Endodermal cell (in vitro differentiated cells): ENCODE results near the gene TUSC1. TPM values are rescaled to one million over a fixed set of nuclear protein-coding genes. Genes with fewer than 3 reads are reported as not detected.

Experiments used
- DNase-seq: peaks from one replicate; pipeline ENCODE4 v3.0.0-alpha.2; 2017
- H3K27ac ChIP-seq: 2 replicates; pipeline ENCODE4 v1.5.1; 2013; ENCODE audit warnings: mild to moderate bottlenecking, low read depth, low read length, moderate library complexity
- H3K27me3 ChIP-seq: 2 replicates; pipeline ENCODE4 v1.6.1; 2013; ENCODE audit warnings: mild to moderate bottlenecking, low read length, moderate library complexity; ENCODE audit not compliant: insufficient read depth, control insufficient read depth, poor library complexity, severe bottlenecking
- H3K36me3 ChIP-seq: 2 replicates; pipeline ENCODE4 v1.7.0; 2013; ENCODE audit warnings: mild to moderate bottlenecking, low read length, moderate library complexity; ENCODE audit not compliant: control insufficient read depth, insufficient read depth
- H3K4me1 ChIP-seq: one replicate; pipeline ENCODE4 v1.7.0; 2013; ENCODE audit warnings: low read length; ENCODE audit not compliant: control insufficient read depth, insufficient read depth
- H3K4me3 ChIP-seq: 2 replicates; pipeline ENCODE4 v1.5.1; 2013; ENCODE audit warnings: mild to moderate bottlenecking, low read length, moderate library complexity
- H3K9ac ChIP-seq: 2 replicates; pipeline ENCODE4 v1.6.1; 2013; ENCODE audit warnings: mild to moderate bottlenecking, low read length, moderate library complexity; ENCODE audit not compliant: poor library complexity, severe bottlenecking; ENCODE audit errors: extremely low read depth
- H3K9me3 ChIP-seq: 2 replicates; pipeline ENCODE4 v1.6.1; 2013; ENCODE audit warnings: mild to moderate bottlenecking, low read length, moderate library complexity; ENCODE audit not compliant: control insufficient read depth
- H3K27ac Mint-ChIP-seq: 2 replicates; pipeline ENCODE4 v1.8.0; 2020; ENCODE audit warnings: mixed read lengths
- H3K27me3 Mint-ChIP-seq: 2 replicates; pipeline ENCODE4 v1.8.0; 2021; ENCODE audit warnings: mild to moderate bottlenecking, mixed read lengths; ENCODE audit not compliant: insufficient read depth
- H3K36me3 Mint-ChIP-seq: 2 replicates; pipeline ENCODE4 v1.8.0; 2020; ENCODE audit warnings: low read depth, mixed read lengths
- H3K4me1 Mint-ChIP-seq: 2 replicates; pipeline ENCODE4 v1.8.0; 2020; ENCODE audit warnings: mixed read lengths
- H3K4me3 Mint-ChIP-seq: 2 replicates; pipeline ENCODE4 v1.8.0; 2020; ENCODE audit warnings: mild to moderate bottlenecking, moderate library complexity, mixed read lengths
- H3K9me3 Mint-ChIP-seq: 2 replicates; pipeline ENCODE4 v1.8.0; 2020; ENCODE audit warnings: mild to moderate bottlenecking, mixed read lengths
- CTCF ChIP-seq: fragments of 200-600 bp; sonication (generic); conservative IDR thresholded peaks from 2 replicates; pipeline ENCODE4 v1.5.0; 2021; ENCODE audit warnings: antibody characterized with exemption, mild to moderate bottlenecking
- WGBS, 2 experiments: methylation state at CpG; one replicate each; pipeline versions ENCODE4 v1.1.5 to v1.1.7; 2013; ENCODE audit warnings: missing lambda C conversion rate in 2 of 2, mixed read lengths in 1 of 2; ENCODE audit not compliant: insufficient coverage in 1 of 2, insufficient read length in 1 of 2; 5-methylcytosine and 5-hydroxymethylcytosine counted together
- total RNA-seq, 2 donors: library from RNA; stranded (reverse); fragmentation: NEBNext Ultra II Directional in 1 of 2; extraction: Animal tissue kit (Norgen Biotek cat#: 25700) in 1 of 2; gene quantifications; 2 replicates in 1 of 2; 3 replicates in 1 of 2; pipeline ENCODE4 v1.2.1, GENCODE V29; 2021

Gene TUSC1
- total RNA-seq, 2 donors from 2014 or later = 2.4 to 13.3 TPM

GRCh38 chr9:25691786-25692185, 13.5 kb upstream of the TUSC1 start:
- Histone ChIP-seq H3K9me3 (no peaks in the 10 kb centered on the region), H3K4me3 (no peak overlapping the region), H3K36me3 (no peaks in the 10 kb centered on the region), H3K27me3 (no peaks in the 10 kb centered on the region), H3K27ac (no peak overlapping the region), H3K4me1 (no peaks in the 10 kb centered on the region), H3K9ac (no peak overlapping the region)
- Mint-ChIP-seq H3K9me3 (no peaks in the 10 kb centered on the region), H3K4me3 (no peak overlapping the region), H3K36me3 (peaks cover 2% of the 10 kb centered on the region), H3K27ac (no peak overlapping the region), H3K27me3 (no peaks in the 10 kb centered on the region), H3K4me1 (peaks cover 29% of the 10 kb centered on the region)
- no peak for DNase-seq
- no peak for TF ChIP-seq CTCF
- 72% methylated on average over 4 of the region's 4 CpGs; no CpG with 5 or more reads in 1 of the 2 experiments for WGBS, 2 experiments

- H3K4me1 Mint-ChIP-seq = peaks cover 7% of the 10 kb centered on the region
- H3K9me3 Mint-ChIP-seq = peaks cover 26% of the 10 kb centered on the region
- no peak overlapping the region for H3K9ac ChIP-seq
- no peaks in the 10 kb centered on the region for H3K27me3 ChIP-seq
- H3K36me3 ChIP-seq = no peaks in the 10 kb centered on the region
- no peak overlapping the region for H3K27ac Mint-ChIP-seq
- H3K27me3 Mint-ChIP-seq = no peaks in the 10 kb centered on the region
- TF ChIP-seq CTCF = no peak
- no peak for DNase-seq
- H3K27ac ChIP-seq = no peak overlapping the region
- no peak overlapping the region for H3K4me3 ChIP-seq
- H3K4me3 Mint-ChIP-seq = no peak overlapping the region
- H3K9me3 ChIP-seq = peaks cover 26% of the 10 kb centered on the region
- no peaks in the 10 kb centered on the region for H3K4me1 ChIP-seq
- peaks cover 7% of the 10 kb centered on the region for H3K36me3 Mint-ChIP-seq
Measured at GRCh38 chr9:25684321-25684720, 6.1 kb upstream of the TUSC1 start.

DNA sequence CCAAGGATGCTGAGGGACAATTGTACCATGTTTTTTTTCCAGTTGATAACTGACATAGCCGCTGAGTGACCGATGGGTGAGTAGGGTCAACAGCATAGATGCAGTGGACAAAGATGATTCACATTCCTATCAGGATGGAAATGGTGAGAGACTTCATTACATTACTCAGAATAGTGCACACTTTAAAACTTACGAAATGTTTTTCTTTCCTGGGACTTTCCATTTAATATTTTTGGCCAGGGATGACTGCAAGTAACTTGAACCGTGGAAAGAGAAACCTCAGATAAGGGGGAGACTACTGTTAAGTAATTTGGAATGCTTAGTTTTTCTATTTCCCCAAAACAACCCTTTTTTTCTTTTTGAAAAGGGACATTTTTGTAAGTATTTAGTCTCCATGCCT, 3.0 kb upstream of the TUSC1 start:
- Histone ChIP-seq H3K27ac (no peak overlapping the region), H3K27me3 (no peaks in the 10 kb centered on the region), H3K9me3 (peaks cover 29% of the 10 kb centered on the region), H3K9ac (no peak overlapping the region), H3K4me3 (no peak overlapping the region), H3K36me3 (no peaks in the 10 kb centered on the region), H3K4me1 (no peaks in the 10 kb centered on the region)
- no peak overlapping the region for H3K27ac Mint-ChIP-seq
- DNase-seq = no peak
- H3K9me3 Mint-ChIP-seq = peaks cover 39% of the 10 kb centered on the region
- TF ChIP-seq CTCF = no peak
- peaks cover 12% of the 10 kb centered on the region for H3K36me3 Mint-ChIP-seq
- H3K4me1 Mint-ChIP-seq = no peaks in the 10 kb centered on the region
- H3K4me3 Mint-ChIP-seq = no peak overlapping the region
- no peaks in the 10 kb centered on the region for H3K27me3 Mint-ChIP-seq
- 90 to 100% methylated on average over 3 to 4 of the region's 4 CpGs for WGBS, 2 experiments
